ENCODE results near the gene SBF2. TPM values are rescaled to one million over a fixed set of nuclear protein-coding genes. Genes with fewer than 3 reads are reported as not detected.

Gene SBF2
- total RNA-seq, 4 donors from 2014 or later: 19.3 to 28.1 (median 25.8) TPM

- Histone ChIP-seq H3K27me3 (no peaks in the 10 kb centered on the region), H3K27ac (no peak overlapping the region), H3K4me1 (peaks cover 4 to 13% of the 10 kb centered on the region in 2 donors), H3K9me3 (no peaks in the 10 kb centered on the region), H3K36me3 (peaks cover 0 to 32% of the 10 kb centered on the region in 2 donors), H3K4me3 (no peak overlapping the region)
- no peak for ATAC-seq
- in situ Hi-C loops (cut with MboI; ENCODE audit: low sequenced_read_pairs in 4 of 4) (no loop called here), intact Hi-C loops (cut with DNase I; ENCODE audit: low total_unique reads) (no loop called here)
- TF ChIP-seq POLR2A (IDR thresholded peaks at IDR 0.05) (no peak), CTCF (IDR thresholded peaks at IDR 0.05 in 4 of 5, conservative IDR thresholded peaks at IDR 0.05 in 1 of 5) (no peak)
- DNase-seq: no peak
Measured at GRCh38 chr11:9777525-9777924, 516.5 kb downstream of the SBF2 start.

- Histone ChIP-seq H3K9me3 (no peaks in the 10 kb centered on the region), H3K27ac (no peak overlapping the region), H3K36me3 (peaks cover 0 to 28% of the 10 kb centered on the region in 2 donors), H3K4me3 (no peak overlapping the region), H3K4me1 (peaks cover 4 to 13% of the 10 kb centered on the region in 2 donors), H3K27me3 (no peaks in the 10 kb centered on the region)
- TF ChIP-seq POLR2A (IDR thresholded peaks at IDR 0.05) (no peak), CTCF (IDR thresholded peaks at IDR 0.05 in 4 of 5, conservative IDR thresholded peaks at IDR 0.05 in 1 of 5) (no peak)
- in situ Hi-C loops (cut with MboI; ENCODE audit: low sequenced_read_pairs in 4 of 4): no loop called here
- intact Hi-C loops (cut with DNase I; ENCODE audit: low total_unique reads): no loop called here
- ATAC-seq: no peak
- no peak for DNase-seq
Measured at GRCh38 chr11:9777066-9777465, 517.0 kb downstream of the SBF2 start.

GRCh38 chr11:9776203-9776602 lies 517.8 kb downstream of the SBF2 start:
- Histone ChIP-seq H3K9me3 (no peaks in the 10 kb centered on the region), H3K27me3 (no peaks in the 10 kb centered on the region), H3K27ac (no peak overlapping the region), H3K4me3 (no peak overlapping the region), H3K4me1 (peaks cover 8 to 15% of the 10 kb centered on the region in 2 donors), H3K36me3 (peaks cover 0 to 19% of the 10 kb centered on the region in 2 donors)
- intact Hi-C loops (cut with DNase I; ENCODE audit: low total_unique reads) (no loop called here), in situ Hi-C loops (cut with MboI; ENCODE audit: low sequenced_read_pairs in 4 of 4) (no loop called here)
- TF ChIP-seq POLR2A (IDR thresholded peaks at IDR 0.05) (no peak), CTCF (IDR thresholded peaks at IDR 0.05 in 4 of 5, conservative IDR thresholded peaks at IDR 0.05 in 1 of 5) (no peak)
- no peak for DNase-seq
- no peak for ATAC-seq

- no peak for ATAC-seq
- H3K36me3 ChIP-seq: peaks cover 0 to 11% of the 10 kb centered on the region in 2 donors
- DNase-seq: no peak
- intact Hi-C loops (cut with DNase I; ENCODE audit: low total_unique reads) (no loop called here), in situ Hi-C loops (cut with MboI; ENCODE audit: low sequenced_read_pairs in 4 of 4) (no loop called here)
- H3K4me3 ChIP-seq: no peak overlapping the region
- H3K4me1 ChIP-seq: peaks cover 11 to 20% of the 10 kb centered on the region in 2 donors
- TF ChIP-seq POLR2A (IDR thresholded peaks at IDR 0.05) (no peak), CTCF (IDR thresholded peaks at IDR 0.05 in 4 of 5, conservative IDR thresholded peaks at IDR 0.05 in 1 of 5) (no peak)
- H3K27ac ChIP-seq: peak overlapping the region in 1 of 4 donors; percentile 26
- H3K27me3 ChIP-seq: no peaks in the 10 kb centered on the region
- H3K9me3 ChIP-seq: no peaks in the 10 kb centered on the region
Measured at GRCh38 chr11:9775398-9775779, 518.6 kb downstream of the SBF2 start.

Measured in gastrocnemius medialis (tissue), 4 donors.